VCaP (cell line): ENCODE data around the gene LRRC56.

Experiments used
- H3K27ac ChIP-seq: fragments of 450-650 bp; 2 replicates; pipeline ENCODE4 v1.5.1; 2017
- CTCF ChIP-seq: fragments of 450-650 bp; conservative IDR thresholded peaks from 2 replicates; pipeline ENCODE4 v1.5.1; 2017; ENCODE audit warnings: mild to moderate bottlenecking, moderate library complexity

The LRRC56 gene

GRCh38 chr11:587978-588380 lies 50.7 kb downstream of the LRRC56 start:
- H3K27ac ChIP-seq = no peak overlapping the region
- TF ChIP-seq CTCF = no peak

- no peak overlapping the region for H3K27ac ChIP-seq
- TF ChIP-seq CTCF = no peak
Observed at GRCh38 chr11:589798-590197, 52.5 kb downstream of the LRRC56 start.

GRCh38 chr11:590997-591396 lies 53.7 kb downstream of the LRRC56 start:
- TF ChIP-seq CTCF = no peak
- H3K27ac ChIP-seq = no peak overlapping the region

GRCh38 chr11:592501-592900 lies 55.2 kb downstream of the LRRC56 start:
- H3K27ac ChIP-seq = no peak overlapping the region
- no peak for TF ChIP-seq CTCF

- TF ChIP-seq CTCF = no peak
- no peak overlapping the region for H3K27ac ChIP-seq
Observed at GRCh38 chr11:592918-593317, 55.6 kb downstream of the LRRC56 start.

GRCh38 chr11:593347-593746 lies 56.0 kb downstream of the LRRC56 start:
- no peak for TF ChIP-seq CTCF
- H3K27ac ChIP-seq = no peak overlapping the region

- no peak for TF ChIP-seq CTCF
- no peak overlapping the region for H3K27ac ChIP-seq
Observed at GRCh38 chr11:595400-595799, 58.1 kb downstream of the LRRC56 start.

- no peak for TF ChIP-seq CTCF
Observed at GRCh38 chr11:596374-596773, 59.0 kb downstream of the LRRC56 start.

More at GRCh38 chr11:596374-596773, 59.0 kb downstream of the LRRC56 start:
- H3K27ac ChIP-seq = no peak overlapping the region
